Measurements from ENCODE around the gene AADAC. TPM values are rescaled to one million over a fixed set of nuclear protein-coding genes. Genes with fewer than 3 reads are reported as not detected.
"Not testable (repeated sequence)": the region's sequence is repeated elsewhere in the genome, so short reads cannot be mapped to it uniquely, and the experiment has no call there.

AADAC gene
- total RNA-seq, 4 donors from 2014 or later, result 9.9 to 239 (median 67.4) TPM

DNA sequence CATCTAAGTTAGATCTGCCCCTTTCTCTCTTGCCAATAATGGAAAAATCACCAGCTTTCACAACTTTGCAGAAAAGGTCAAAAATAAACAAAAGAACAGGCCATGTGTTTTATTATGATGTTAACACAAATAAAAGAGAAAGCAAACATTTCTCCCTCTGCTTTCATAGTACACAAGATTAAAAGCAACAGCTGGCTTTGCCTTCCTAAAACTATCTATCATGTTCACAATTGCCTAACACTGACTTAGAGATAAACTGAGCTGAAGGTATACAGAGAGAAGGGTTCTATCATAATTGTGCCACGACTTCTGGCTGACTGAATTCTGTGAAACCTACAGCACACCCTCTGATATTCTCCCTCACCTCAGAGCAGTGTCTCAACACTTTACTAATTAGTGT, 29.4 kb downstream of the AADAC start:
- TF ChIP-seq POLR2A (IDR thresholded peaks at IDR 0.05), result no peak
- no peak for TF ChIP-seq CTCF (IDR thresholded peaks at IDR 0.05)
- DNase-seq, result no peak
- Histone ChIP-seq H3K27ac (no peak overlapping the region), H3K4me1 (no peaks in the 10 kb centered on the region), H3K9me3 (no peaks in the 10 kb centered on the region), H3K27me3 (no peaks in the 10 kb centered on the region), H3K4me3 (no peak overlapping the region), H3K36me3 (no peaks in the 10 kb centered on the region)

DNA sequence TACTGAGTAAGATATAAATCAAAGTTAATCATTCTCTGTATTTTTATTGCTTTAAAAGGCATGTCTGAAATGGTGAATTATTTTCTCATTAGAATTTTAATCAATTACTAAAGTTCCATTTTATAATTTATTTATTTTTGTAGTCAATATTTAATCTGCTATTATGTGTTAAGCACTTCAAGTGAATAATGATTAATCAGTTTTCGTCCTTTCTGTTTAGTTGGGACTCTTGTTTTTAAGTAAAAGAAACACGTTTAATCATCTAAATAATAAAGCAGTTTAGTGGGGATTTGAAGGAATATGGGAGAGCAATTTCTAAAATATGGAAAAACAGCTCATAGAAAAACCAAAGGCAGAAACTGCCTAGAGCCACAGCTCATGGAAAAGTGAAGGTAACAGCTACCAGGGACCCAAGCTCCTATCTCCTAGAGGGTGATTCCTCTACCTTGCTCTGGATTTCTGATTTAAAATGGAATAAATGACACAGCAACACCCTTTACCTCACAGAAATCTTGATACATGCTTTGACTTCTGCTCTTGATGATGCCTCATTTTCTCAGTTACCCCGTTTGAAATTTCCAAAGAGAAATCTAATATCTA, 31.5 kb downstream of the AADAC start:
- TF ChIP-seq POLR2A (IDR thresholded peaks at IDR 0.05) (no peak), CTCF (IDR thresholded peaks at IDR 0.05) (no peak)
- H3K9me3 ChIP-seq, result no peaks in the 10 kb centered on the region
- no peak for DNase-seq
- no peak overlapping the region for H3K27ac ChIP-seq
- H3K4me3 ChIP-seq, result no peak overlapping the region
- no peaks in the 10 kb centered on the region for H3K4me1 ChIP-seq
- H3K36me3 ChIP-seq, result no peaks in the 10 kb centered on the region
- H3K27me3 ChIP-seq, result no peaks in the 10 kb centered on the region

DNA sequence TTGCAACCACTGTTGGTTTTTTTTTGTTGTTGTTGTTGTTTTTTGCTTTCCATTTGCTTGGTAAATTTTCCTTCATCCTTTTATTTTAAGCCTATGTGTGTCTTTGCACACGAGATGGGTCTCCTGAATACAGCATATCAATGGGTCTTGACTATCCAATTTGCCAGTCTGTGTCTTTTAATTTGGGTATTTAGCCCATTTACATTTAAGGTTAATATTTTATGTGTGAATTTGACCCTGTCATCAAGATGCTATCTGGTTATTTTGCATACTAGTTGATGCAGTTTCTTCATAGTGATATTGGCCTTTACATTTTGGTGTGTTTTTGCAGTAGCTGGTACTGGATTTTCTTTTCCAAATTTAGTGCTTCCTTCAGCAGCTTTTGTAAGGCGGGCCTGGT, 36.1 kb downstream of the AADAC start:
- not testable (repeated sequence) for H3K4me3 ChIP-seq, H3K36me3 ChIP-seq, H3K27me3 ChIP-seq, H3K4me1 ChIP-seq, DNase-seq, H3K27ac ChIP-seq, H3K9me3 ChIP-seq

- no peak for TF ChIP-seq CTCF (IDR thresholded peaks at IDR 0.05)
- no peak for TF ChIP-seq POLR2A (IDR thresholded peaks at IDR 0.05)
- DNase-seq, result no peak
- Histone ChIP-seq H3K27me3 (no peaks in the 10 kb centered on the region), H3K36me3 (no peaks in the 10 kb centered on the region), H3K4me3 (no peak overlapping the region), H3K27ac (no peak overlapping the region), H3K4me1 (no peaks in the 10 kb centered on the region), H3K9me3 (no peaks in the 10 kb centered on the region)
These were observed 38.3 kb downstream of the AADAC start for GRCh38 chr3:151852074-151852811.

DNA sequence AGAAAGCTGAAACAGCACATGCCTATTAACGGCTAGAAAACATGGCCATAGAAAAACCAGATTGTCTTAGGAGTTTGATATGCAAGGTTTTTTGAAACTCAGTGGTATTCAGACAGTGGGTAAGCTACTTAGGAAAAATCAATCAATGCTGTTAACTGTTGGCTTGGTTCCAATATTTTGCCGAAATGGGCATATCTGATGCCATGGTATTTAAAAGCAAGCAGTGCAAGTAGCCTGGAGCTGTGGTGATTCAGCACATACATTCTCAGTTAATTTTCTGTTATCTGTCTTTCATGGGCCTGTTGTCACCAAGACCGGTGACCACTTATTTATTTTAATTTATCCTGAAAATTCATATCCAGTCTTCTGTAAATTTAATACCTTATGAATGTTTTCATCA, 42.2 kb downstream of the AADAC start:
- Histone ChIP-seq H3K4me1 (no peaks in the 10 kb centered on the region), H3K9me3 (no peaks in the 10 kb centered on the region), H3K27me3 (no peaks in the 10 kb centered on the region), H3K4me3 (no peak overlapping the region), H3K36me3 (no peaks in the 10 kb centered on the region), H3K27ac (no peak overlapping the region)
- DNase-seq, result no peak
- TF ChIP-seq POLR2A (IDR thresholded peaks at IDR 0.05) (no peak), CTCF (IDR thresholded peaks at IDR 0.05) (no peak)

DNA sequence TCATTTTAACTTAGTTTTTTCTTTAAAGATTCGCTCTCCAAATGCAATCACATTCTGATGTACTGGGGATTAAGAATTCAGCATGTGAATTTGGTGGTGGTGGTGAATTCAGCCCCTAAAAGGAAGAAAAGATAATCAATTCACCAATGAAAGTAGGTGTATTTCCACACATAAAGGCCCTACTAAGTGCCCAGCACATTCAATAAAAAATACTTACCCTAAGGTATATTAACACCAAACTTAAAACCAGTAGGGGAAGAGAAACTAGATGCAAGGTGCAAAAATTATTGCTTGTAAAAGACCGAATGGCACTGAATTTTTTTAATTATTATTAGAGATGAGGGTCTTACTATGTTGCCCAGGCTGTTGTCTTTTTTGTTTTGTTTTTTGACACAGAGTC, 42.7 kb downstream of the AADAC start:
- DNase-seq, result no peak
- no peak overlapping the region for H3K4me3 ChIP-seq
- H3K36me3 ChIP-seq, result no peaks in the 10 kb centered on the region
- no peak overlapping the region for H3K27ac ChIP-seq
- no peaks in the 10 kb centered on the region for H3K4me1 ChIP-seq
- no peaks in the 10 kb centered on the region for H3K9me3 ChIP-seq
- H3K27me3 ChIP-seq, result no peaks in the 10 kb centered on the region
- TF ChIP-seq CTCF (IDR thresholded peaks at IDR 0.05), result no peak
- no peak for TF ChIP-seq POLR2A (IDR thresholded peaks at IDR 0.05)

All from Peyer's patch (tissue), 4 donors.